HCT116 (cell line): ENCODE data around the gene RBPJ. TPM values are rescaled to one million over a fixed set of nuclear protein-coding genes. Genes with fewer than 3 reads are reported as not detected.
A peak's percentile ranks its signal among the peaks of the same experiment; 100 is the strongest.
"Not testable (repeated sequence)": the region's sequence is repeated elsewhere in the genome, so short reads cannot be mapped to it uniquely, and the experiment has no call there.

Source experiments
- ATAC-seq: fragments of 200-7000 bp; cut with Tn5 transposase; 2 replicates; pipeline ENCODE4 v1.9.1; 2020; ENCODE audit warnings: mild to moderate bottlenecking, moderate library complexity
- BruUV-seq: library from RNA; stranded (reverse); fragments of 400-500 nt; replicated peaks from 2 replicates; lab custom pipeline; 2021; lab: Mats Ljungman, UMichigan
- CTCF ChIA-PET: fragments of 300-600 bp; sonication (Branson Sonifier 250); formaldehyde crosslinking; loops from one replicate; lab custom pipeline; 2021; ENCODE audit warnings: antibody characterized with exemption; lab: Charles Lee
- POLR2A ChIA-PET: fragments of 300-600, 350-600 bp; sonication (Branson Sonifier 250); formaldehyde crosslinking; loops from one replicate; lab custom pipeline; 2021; ENCODE audit warnings: antibody characterized with exemption; lab: Charles Lee
- RAD21 ChIA-PET, 2 experiments: fragments of 300-600 bp; sonication (Branson Sonifier 250); formaldehyde crosslinking; loops; one replicate each; lab custom pipeline; 2023; ENCODE audit warnings: low total read pairs in 2 of 2; ENCODE audit not compliant: uncharacterized antibody in 2 of 2, unreplicated experiment in 2 of 2, low non-redundant PET in 1 of 2; lab: Charles Lee
- DNase-seq: peaks from one replicate; pipeline ENCODE4 v3.0.0-alpha.2; 2010; ENCODE audit warnings: low read depth, low spot score
- H2AFZ ChIP-seq: fragments of 200-600 bp; shearing (Covaris generic), sonication (generic); 2 replicates; pipeline ENCODE4 v1.6.1; 2017; ENCODE audit warnings: low read depth, mixed run types, mixed read lengths, antibody characterized with exemption, low read length; ENCODE audit not compliant: poor library complexity, severe bottlenecking
- H3K27ac ChIP-seq: 2 replicates; pipeline ENCODE4 v1.5.1; 2012; ENCODE audit warnings: low read depth, low read length
- H3K27me3 ChIP-seq: fragments of 200-600 bp; sonication (generic); 2 replicates; pipeline ENCODE4 v1.6.1; 2016; ENCODE audit warnings: mixed run types, low read length, mixed read lengths; ENCODE audit not compliant: insufficient read depth
- H3K36me3 ChIP-seq, 2 experiments: fragments of 200-500 bp in 1 of 2; fragments of 200-600 bp in 1 of 2; sonication (Bioruptor generic) in 1 of 2; sonication (generic) in 1 of 2; 2 replicates each; pipeline versions ENCODE4 v1.5.1 to v1.6.1; 2014 to 2016; ENCODE audit warnings: low read length in 2 of 2, inconsistent platforms in 1 of 2, mixed read lengths in 1 of 2, mixed run types in 1 of 2; ENCODE audit not compliant: insufficient read depth in 2 of 2, control insufficient read depth in 1 of 2
- H3K4me1 ChIP-seq, 2 experiments: fragments of 200-600 bp in 1 of 2; sonication (generic) in 1 of 2; 2 replicates each; pipeline versions ENCODE4 v1.5.1 to v1.6.1; 2012 to 2017; ENCODE audit warnings: low read length in 2 of 2, inconsistent platforms in 1 of 2, mild to moderate bottlenecking in 1 of 2, mixed read lengths in 1 of 2, mixed run types in 1 of 2, moderate library complexity in 1 of 2; ENCODE audit not compliant: insufficient read depth in 2 of 2, control insufficient read depth in 1 of 2
- H3K4me2 ChIP-seq: fragments of 200-600 bp; sonication (generic); 2 replicates; pipeline ENCODE4 v1.6.1; 2017; ENCODE audit warnings: mixed run types, low read length, mixed read lengths
- H3K4me3 ChIP-seq, 2 experiments: fragments of 200-600 bp in 1 of 2; sonication (generic) in 1 of 2; replicated peaks in 1 of 2; 2 replicates each; pipeline ENCODE4 v1.5.1; 2011 to 2016; ENCODE audit warnings: low read length in 2 of 2, control low read depth in 1 of 2, low read depth in 1 of 2, mild to moderate bottlenecking in 1 of 2, mixed read lengths in 1 of 2, mixed run types in 1 of 2
- H3K79me2 ChIP-seq: fragments of 200-600 bp; sonication (generic); 2 replicates; pipeline ENCODE4 v1.6.1; 2017; ENCODE audit warnings: mild to moderate bottlenecking, mixed run types, low read length, moderate library complexity, mixed read lengths; ENCODE audit not compliant: insufficient read depth
- H3K9ac ChIP-seq: fragments of 200-600 bp; sonication (generic); 2 replicates; pipeline ENCODE4 v1.6.1; 2016; ENCODE audit warnings: low read length, mixed read lengths
- H3K9me2 ChIP-seq: fragments of 200-600 bp; sonication (generic), shearing (Covaris generic); 2 replicates; pipeline ENCODE4 v1.6.1; 2017; ENCODE audit warnings: mixed run types, mild to moderate bottlenecking, moderate library complexity; ENCODE audit not compliant: insufficient read depth
- H3K9me3 ChIP-seq, 2 experiments: fragments of 200-500 bp in 1 of 2; fragments of 200-600 bp in 1 of 2; sonication (Bioruptor generic) in 1 of 2; sonication (generic) in 1 of 2; 2 replicates each; pipeline ENCODE4 v1.6.1; 2014 to 2017; ENCODE audit warnings: low read length in 2 of 2, mixed read lengths in 2 of 2, inconsistent platforms in 1 of 2, low read depth in 1 of 2, mild to moderate bottlenecking in 1 of 2, mixed run types in 1 of 2, moderate library complexity in 1 of 2; ENCODE audit not compliant: control insufficient read depth in 1 of 2, insufficient read depth in 1 of 2
- H4K20me1 ChIP-seq: fragments of 200-600 bp; sonication (generic), shearing (Covaris generic); 2 replicates; pipeline ENCODE4 v1.6.1; 2017; ENCODE audit warnings: mixed run types, mild to moderate bottlenecking, moderate library complexity; ENCODE audit not compliant: insufficient read depth
- CBX3 ChIP-seq: IDR thresholded peaks from 2 replicates; pipeline ENCODE4 v1.6.1; 2012; ENCODE audit warnings: low read depth
- EGR1 ChIP-seq: IDR thresholded peaks from 2 replicates; pipeline ENCODE4 v1.6.1; 2012; ENCODE audit warnings: low read depth
- ELF1 ChIP-seq: IDR thresholded peaks from 2 replicates; pipeline ENCODE4 v1.6.1; 2012; ENCODE audit warnings: low read depth, borderline replicate concordance
- EZH2phosphoT487 ChIP-seq: fragments of 200-600 bp; IDR thresholded peaks from 2 replicates; pipeline ENCODE4 v1.6.1; 2018; ENCODE audit warnings: antibody characterized with exemption, borderline replicate concordance
- FOSL1 ChIP-seq: IDR thresholded peaks from 2 replicates; pipeline ENCODE4 v1.6.1; 2012; ENCODE audit warnings: low read depth
- JUND ChIP-seq: IDR thresholded peaks from 2 replicates; pipeline ENCODE4 v1.6.1; 2012
- POLR2AphosphoS5 ChIP-seq: IDR thresholded peaks from 2 replicates; pipeline ENCODE4 v1.6.1; 2011; ENCODE audit warnings: mild to moderate bottlenecking, low read depth, low read length, moderate library complexity
- RAD21 ChIP-seq: IDR thresholded peaks from 2 replicates; pipeline ENCODE4 v1.6.1; 2012; ENCODE audit warnings: low read depth, mild to moderate bottlenecking
- SIN3A ChIP-seq: IDR thresholded peaks from 2 replicates; pipeline ENCODE4 v1.6.1; 2012; ENCODE audit warnings: low read depth
- SRF ChIP-seq: IDR thresholded peaks from 2 replicates; pipeline ENCODE4 v1.6.1; 2012; ENCODE audit warnings: low read depth
- intact Hi-C: fragments of 100-400 bp; cut with micrococcal nuclease; formaldehyde crosslinking; loops from 2 replicates; pipeline ENCODE4 v1.10.0; 2022
- total RNA-seq: library from RNA; stranded (reverse); gene quantifications from one replicate; pipeline ENCODE4 v1.2.1, GENCODE V29; 2021; ENCODE audit not compliant: unreplicated experiment
- TF ChIP-seq, protein P1 (sequence below): IDR thresholded peaks from 2 replicates; pipeline ENCODE4 v1.6.1; 2012; ENCODE audit warnings: low read depth
- TF ChIP-seq, protein P2 (sequence below): IDR thresholded peaks from 2 replicates; pipeline ENCODE4 v1.6.1; 2012
- TF ChIP-seq, protein P3 (sequence below): IDR thresholded peaks from 2 replicates; pipeline ENCODE4 v1.6.1; 2012
- TF ChIP-seq, protein P4 (sequence below): IDR thresholded peaks from 2 replicates; pipeline ENCODE4 v1.6.1; 2011; ENCODE audit warnings: mild to moderate bottlenecking, low read length, moderate library complexity; ENCODE audit not compliant: insufficient replicate concordance; ENCODE audit errors: extremely low read depth

The RBPJ gene
- total RNA-seq, 1 experiment from 2014 or later, result 72.7 TPM

DNA sequence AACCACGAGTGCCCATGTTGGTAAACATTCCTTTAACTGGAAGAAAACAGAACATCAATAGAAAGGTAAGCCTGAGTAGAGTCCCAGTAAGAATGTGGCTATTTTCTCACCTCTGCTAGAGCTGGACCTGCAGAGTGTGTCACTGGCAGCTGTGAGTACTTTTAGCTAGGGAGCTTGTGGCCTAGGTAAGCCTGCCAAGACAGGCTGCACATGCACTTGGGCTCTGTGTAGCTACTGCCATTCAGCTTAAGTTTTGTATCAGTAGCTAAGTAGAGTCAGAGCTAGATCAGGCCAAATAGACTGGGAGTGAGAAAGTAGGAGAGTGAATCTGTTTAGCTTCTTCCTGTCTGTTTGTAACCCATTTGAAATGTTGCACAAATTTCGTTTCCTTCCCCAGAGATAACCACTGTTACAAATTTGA lies 35.3 kb downstream of the RBPJ start:
- Histone ChIP-seq H3K27ac (no peak overlapping the region), H3K9ac (no peak overlapping the region), H4K20me1 (peaks cover 2% of the 10 kb centered on the region; the same call in 1 of the 2 replicates), H3K36me3 (no peaks in the 10 kb centered on the region), H3K4me3 (no peak overlapping the region), H3K9me3 (no peaks in the 10 kb centered on the region), H3K4me2 (no peak overlapping the region), H3K79me2 (peaks cover 96% of the 10 kb centered on the region), H2AFZ (no peak overlapping the region), H3K9me2 (no peaks in the 10 kb centered on the region), H3K4me1 (peaks cover 3 to 7% of the 10 kb centered on the region in 2 experiments; a peak in 3 of 4 replicates), H3K27me3 (no peaks in the 10 kb centered on the region)
- ChIA-PET RAD21 (no interaction called here), POLR2A (no interaction called here), CTCF (interaction anchor here (1.1 kb wide), 1 partner anchor 26 kb away, joined by 6 read pairs; no protein-coding TSS in a partner anchor)
- peak; percentile 40 for ATAC-seq
- intact Hi-C loops, result no loop called here
- TF ChIP-seq, protein P1, sequence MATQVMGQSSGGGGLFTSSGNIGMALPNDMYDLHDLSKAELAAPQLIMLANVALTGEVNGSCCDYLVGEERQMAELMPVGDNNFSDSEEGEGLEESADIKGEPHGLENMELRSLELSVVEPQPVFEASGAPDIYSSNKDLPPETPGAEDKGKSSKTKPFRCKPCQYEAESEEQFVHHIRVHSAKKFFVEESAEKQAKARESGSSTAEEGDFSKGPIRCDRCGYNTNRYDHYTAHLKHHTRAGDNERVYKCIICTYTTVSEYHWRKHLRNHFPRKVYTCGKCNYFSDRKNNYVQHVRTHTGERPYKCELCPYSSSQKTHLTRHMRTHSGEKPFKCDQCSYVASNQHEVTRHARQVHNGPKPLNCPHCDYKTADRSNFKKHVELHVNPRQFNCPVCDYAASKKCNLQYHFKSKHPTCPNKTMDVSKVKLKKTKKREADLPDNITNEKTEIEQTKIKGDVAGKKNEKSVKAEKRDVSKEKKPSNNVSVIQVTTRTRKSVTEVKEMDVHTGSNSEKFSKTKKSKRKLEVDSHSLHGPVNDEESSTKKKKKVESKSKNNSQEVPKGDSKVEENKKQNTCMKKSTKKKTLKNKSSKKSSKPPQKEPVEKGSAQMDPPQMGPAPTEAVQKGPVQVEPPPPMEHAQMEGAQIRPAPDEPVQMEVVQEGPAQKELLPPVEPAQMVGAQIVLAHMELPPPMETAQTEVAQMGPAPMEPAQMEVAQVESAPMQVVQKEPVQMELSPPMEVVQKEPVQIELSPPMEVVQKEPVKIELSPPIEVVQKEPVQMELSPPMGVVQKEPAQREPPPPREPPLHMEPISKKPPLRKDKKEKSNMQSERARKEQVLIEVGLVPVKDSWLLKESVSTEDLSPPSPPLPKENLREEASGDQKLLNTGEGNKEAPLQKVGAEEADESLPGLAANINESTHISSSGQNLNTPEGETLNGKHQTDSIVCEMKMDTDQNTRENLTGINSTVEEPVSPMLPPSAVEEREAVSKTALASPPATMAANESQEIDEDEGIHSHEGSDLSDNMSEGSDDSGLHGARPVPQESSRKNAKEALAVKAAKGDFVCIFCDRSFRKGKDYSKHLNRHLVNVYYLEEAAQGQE, result no peak
- TF ChIP-seq FOSL1 (no peak), SRF (no peak), ELF1 (no peak), EZH2phosphoT487 (no peak), CBX3 (no peak), SIN3A (no peak), RAD21 (no peak), EGR1 (no peak), POLR2AphosphoS5 (no peak), JUND (no peak)
- TF ChIP-seq, protein P2, sequence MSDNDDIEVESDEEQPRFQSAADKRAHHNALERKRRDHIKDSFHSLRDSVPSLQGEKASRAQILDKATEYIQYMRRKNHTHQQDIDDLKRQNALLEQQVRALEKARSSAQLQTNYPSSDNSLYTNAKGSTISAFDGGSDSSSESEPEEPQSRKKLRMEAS, result no peak
- TF ChIP-seq, protein P3, sequence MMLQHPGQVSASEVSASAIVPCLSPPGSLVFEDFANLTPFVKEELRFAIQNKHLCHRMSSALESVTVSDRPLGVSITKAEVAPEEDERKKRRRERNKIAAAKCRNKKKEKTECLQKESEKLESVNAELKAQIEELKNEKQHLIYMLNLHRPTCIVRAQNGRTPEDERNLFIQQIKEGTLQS, result no peak
- TF ChIP-seq, protein P4, sequence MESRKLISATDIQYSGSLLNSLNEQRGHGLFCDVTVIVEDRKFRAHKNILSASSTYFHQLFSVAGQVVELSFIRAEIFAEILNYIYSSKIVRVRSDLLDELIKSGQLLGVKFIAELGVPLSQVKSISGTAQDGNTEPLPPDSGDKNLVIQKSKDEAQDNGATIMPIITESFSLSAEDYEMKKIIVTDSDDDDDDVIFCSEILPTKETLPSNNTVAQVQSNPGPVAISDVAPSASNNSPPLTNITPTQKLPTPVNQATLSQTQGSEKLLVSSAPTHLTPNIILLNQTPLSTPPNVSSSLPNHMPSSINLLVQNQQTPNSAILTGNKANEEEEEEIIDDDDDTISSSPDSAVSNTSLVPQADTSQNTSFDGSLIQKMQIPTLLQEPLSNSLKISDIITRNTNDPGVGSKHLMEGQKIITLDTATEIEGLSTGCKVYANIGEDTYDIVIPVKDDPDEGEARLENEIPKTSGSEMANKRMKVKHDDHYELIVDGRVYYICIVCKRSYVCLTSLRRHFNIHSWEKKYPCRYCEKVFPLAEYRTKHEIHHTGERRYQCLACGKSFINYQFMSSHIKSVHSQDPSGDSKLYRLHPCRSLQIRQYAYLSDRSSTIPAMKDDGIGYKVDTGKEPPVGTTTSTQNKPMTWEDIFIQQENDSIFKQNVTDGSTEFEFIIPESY, result no peak
- BruUV-seq, result no TSS peak
- DNase-seq, result no peak

DNA sequence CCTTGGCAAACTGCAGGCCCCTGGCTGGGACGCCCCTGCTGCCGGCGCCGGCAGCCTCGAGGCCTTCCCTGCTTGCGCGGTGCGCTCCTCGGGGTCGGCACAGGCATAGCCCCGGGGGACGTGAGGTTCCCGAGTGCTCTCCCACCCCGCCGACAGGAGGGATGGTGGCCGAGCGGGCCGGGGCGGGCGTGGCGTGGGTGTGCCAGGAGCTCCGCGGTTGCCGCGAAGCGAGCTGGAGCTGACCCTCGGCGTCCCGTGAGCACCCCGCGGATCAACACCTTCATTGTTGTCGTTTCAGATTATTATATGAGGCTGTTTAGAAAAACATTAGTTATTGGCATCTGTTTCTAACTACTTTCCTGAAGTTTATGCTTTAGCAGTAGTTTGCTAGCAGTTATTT lies 38.7 kb downstream of the RBPJ start:
- H2AFZ ChIP-seq, H3K9me3 ChIP-seq, H3K9me2 ChIP-seq, RAD21 ChIA-PET, ATAC-seq, H3K4me3 ChIP-seq, DNase-seq, H3K27ac ChIP-seq, POLR2A ChIA-PET, H3K4me2 ChIP-seq, H4K20me1 ChIP-seq, H3K9ac ChIP-seq, BruUV-seq, H3K27me3 ChIP-seq, intact Hi-C loops, H3K36me3 ChIP-seq, H3K4me1 ChIP-seq, CTCF ChIA-PET: not testable (repeated sequence)
- H3K79me2 ChIP-seq, result peaks cover 98% of the 10 kb centered on the region
